ENCODE measurements around the gene CPPED1.
"Not testable (repeated sequence)": the region's sequence is repeated elsewhere in the genome, so short reads cannot be mapped to it uniquely, and the experiment has no call there.

CPPED1 gene

DNA sequence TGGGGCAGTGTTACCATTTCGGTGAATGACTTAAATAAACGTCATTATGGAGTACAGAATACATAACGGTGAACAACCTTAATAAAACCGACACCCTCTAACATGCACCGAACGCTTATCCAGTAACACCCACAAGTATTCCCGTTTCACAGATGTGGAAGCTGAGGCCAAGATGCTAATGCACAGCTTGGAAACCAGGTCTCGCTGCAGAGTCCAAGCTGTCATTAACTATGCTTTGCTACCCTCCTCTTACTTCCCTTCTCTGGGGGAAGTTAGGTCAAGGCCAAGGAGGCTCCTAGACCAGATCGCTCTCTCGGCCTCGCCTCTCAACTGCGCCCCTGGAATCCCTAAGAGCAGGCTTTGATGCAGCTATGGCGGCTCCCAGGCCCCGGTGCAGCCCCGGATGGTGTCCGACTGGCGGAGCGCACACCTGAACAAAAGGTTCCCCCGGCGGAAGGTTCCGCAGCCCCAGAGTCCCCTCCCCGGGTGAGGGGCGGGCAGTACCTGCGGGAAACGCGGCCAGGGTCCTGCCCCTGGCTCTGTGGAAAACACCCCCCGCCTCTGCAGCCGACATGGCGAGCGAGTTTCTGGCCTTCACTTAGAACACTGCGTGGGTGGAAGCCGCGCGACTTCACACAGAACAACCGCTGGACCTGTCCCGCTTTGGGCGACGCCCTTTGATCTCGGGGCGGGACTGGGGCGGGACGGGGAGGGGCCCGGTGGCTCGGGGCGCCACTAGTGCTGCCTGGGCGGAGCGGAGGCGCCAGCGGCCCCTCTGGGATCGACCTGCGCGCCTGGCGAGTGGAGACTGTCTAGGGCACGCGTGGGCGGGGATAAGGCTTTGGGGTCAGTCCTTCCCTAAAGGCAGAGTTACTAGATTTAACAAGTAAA is at the start of gene CPPED1:
CPPED1 (minus strand) TSS at position 685 of the 891 bp plus-strand sequence; CDS start at position 574, 111 bp downstream.
- DNase-seq: peak; percentile 95

DNA sequence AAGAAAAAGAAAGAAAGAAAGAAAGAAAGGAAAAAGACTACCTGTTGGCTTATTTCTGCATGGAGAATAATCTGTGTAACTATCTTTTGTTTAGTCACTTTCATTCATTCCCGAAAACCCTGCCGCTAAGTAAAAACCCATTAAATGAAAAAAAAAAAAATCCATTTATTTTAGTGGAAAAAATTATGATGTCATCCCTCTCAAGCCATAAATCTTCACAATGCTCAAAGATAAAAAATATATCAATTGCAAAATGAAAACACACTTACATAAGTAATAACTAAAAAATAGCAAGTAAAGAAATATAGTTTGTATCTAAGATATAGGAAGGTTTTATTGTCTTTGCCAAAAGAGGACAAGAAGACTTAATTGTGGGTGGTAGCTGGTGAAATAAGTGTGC is 46.5 kb upstream of the CPPED1 start:
- no peak for DNase-seq

GRCh38 chr16:12846592-12846991 is 42.9 kb upstream of the CPPED1 start:
- no peak for DNase-seq

- DNase-seq: no peak
Measured at GRCh38 chr16:12845282-12845681, 41.6 kb upstream of the CPPED1 start.

DNA sequence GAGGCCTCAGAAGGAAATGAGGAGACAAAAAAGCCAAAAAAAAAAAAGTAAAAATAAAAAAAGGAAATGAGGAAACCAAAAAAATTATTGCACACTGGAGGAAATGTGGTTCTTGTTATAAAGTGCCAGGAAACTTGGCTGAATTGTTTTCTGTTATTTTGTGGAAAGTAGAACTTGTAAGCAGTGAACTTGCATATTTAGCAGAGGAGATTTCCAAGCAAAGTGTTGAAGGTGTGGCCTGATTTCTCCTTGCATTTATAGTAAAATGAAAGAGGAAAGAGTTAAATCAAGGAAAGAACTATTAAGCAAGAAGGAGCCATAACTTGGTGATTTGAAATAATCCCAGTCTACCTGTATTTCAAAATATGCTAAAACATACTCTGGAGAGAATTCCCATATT is 34.1 kb upstream of the CPPED1 start:
- no peak for DNase-seq

- no peak for DNase-seq
Measured at GRCh38 chr16:12837291-12837690, 33.6 kb upstream of the CPPED1 start.

DNA sequence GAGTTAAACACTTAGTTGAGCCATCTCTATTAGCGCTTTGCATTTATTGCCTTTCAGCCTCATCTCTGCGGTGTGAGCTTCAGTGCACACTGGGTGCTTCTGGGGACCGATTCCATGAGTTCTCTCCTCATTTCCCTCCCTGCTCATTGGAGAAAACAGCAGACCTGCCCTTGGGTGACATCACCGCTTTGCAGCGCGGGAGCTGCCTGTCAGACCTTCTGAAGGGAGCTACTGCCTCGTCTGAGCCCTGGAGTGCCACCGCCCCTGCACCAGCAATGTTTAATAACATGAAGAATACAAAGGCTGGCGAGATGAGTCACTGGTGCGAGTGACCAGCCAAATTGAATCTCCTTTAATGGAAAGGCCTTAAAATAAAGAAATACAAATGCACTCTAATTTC is 30.2 kb upstream of the CPPED1 start:
- no peak for DNase-seq

GRCh38 chr16:12829096-12829888 is 25.6 kb upstream of the CPPED1 start:
- no peak for DNase-seq

DNA sequence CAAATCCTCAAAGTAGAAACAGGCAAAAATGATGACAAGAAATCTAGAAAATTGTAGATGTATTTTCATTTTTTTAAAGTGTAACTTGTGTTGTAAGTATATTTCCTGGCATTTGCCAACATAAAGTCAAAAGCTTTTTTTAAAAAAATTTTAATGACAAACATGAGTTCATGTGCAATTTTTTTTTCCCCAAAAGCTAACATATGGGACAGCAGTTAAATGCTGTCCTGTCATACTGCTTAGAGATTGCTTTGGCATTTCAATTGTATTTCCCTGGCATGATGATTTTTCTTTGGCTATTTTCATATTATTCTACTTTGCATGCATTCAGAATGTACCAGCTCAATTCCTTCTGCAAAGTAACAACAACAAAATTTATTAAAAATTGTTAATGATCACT is 24.5 kb upstream of the CPPED1 start:
- no peak for DNase-seq

DNA sequence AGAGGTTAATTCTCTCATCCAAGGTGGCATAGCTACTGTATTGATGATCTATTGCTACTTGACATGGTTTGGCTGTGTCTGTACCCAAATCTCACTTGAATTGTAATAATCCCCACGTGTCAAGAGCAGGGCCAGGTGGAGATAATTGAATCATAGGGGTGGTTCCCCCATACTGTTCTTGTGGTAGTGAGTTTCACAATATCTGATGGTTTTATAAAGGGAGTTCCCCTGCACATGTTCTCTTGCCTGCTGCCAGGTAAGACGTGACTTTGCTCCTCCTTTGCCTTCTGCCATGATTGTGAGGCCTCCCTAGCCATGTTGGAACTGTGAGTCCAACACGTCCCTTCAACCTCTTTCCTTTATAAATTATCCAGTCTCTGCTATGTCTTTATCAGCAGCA is 22.9 kb upstream of the CPPED1 start:
- no peak for DNase-seq

GRCh38 chr16:12819126-12820117 is 15.7 kb upstream of the CPPED1 start:
- peak; percentile 4 for DNase-seq

GRCh38 chr16:12818326-12818725 is 14.6 kb upstream of the CPPED1 start:
- no peak for DNase-seq

DNA sequence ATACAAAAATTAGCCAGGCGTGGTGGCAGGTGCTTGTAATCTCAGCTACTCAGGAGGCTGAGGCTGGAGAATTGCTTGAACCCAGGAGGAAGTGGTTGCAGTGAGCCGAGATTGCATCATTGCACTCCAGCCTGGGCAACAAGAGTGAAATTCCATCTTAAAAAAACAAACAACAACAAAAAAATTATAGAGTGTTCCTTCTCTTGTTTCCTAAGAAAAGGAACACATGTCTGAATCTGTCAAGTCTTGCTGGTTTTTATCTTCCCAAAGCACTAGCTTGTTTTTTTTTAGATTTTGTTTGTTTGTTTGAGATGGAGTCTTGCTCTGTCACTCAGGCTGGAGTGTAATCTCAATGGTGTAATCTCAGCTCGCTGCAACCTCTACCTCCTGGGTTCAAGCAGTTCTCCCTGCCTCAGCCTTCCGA is 13.1 kb upstream of the CPPED1 start:
- DNase-seq: not testable (repeated sequence)

- DNase-seq: no peak
Measured at GRCh38 chr16:12815361-12815760, 11.7 kb upstream of the CPPED1 start.

- DNase-seq: not testable (repeated sequence)
Measured at GRCh38 chr16:12813734-12814133, 10.0 kb upstream of the CPPED1 start.

GRCh38 chr16:12813321-12813720 is 9.6 kb upstream of the CPPED1 start:
- DNase-seq: not testable (repeated sequence)

DNA sequence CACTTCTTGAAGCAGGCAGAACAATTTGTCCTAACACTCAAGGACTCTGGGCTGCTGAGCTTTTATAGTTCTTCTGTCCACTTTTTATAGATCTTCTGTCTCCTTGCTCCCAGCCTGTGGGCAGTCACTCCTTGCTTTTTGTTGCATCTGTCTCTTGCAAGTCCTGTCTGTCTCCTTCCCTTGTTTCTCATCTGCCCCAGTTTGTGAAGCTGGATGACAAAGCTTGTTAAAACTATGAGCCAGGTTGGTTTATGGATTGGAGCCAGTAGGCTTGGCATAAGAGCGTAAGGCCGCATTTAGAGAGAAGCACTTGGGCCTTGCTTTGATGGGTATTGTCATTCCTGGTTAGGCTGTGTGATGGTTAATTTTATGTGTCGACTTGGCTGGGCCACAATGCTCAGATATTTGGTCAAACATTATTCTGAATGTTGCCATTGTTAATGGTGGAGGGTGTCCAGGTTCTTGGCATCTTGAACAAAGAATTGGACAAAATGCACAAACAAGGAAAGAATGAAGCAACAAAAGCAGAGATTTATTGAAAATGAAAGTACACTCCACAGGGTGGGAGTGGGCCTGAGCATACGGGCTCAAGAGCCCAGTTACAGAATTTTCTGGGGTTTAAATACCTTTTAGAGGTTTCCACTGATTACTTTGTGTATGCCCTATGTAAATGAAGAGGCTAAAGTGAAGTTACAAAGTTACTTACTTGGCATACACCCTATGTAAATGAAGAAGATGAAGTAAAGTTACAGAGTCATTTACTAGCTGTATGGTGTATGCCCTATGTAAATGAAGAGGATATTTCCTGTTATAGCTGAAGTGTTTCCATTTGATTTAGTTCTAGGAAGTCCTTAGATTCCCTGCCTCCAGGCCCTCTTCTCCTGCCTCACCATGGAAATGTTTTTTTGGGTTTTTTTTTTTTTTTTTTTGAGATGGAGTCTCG is 8.0 kb upstream of the CPPED1 start:
- DNase-seq: no peak

DNA sequence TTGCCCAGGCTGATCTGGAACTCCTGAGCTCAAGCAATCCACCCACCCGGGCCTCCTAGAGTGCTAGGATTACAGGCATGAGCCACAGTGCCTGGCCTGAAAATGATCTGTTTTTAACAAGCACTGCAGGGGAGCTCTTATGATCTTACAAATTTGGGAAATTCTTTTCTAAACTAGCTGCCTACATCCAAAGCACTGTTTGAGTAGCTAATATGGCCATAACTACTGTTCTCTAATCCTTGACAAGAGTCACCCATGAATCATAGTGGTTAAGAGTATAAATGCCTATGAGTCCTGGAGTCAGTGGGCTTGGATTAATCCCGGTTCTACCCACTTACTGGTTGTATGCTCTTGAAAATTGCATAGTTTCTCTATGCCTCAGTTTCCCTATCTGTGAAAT is 1.4 kb upstream of the CPPED1 start:
- no peak for DNase-seq

DNA sequence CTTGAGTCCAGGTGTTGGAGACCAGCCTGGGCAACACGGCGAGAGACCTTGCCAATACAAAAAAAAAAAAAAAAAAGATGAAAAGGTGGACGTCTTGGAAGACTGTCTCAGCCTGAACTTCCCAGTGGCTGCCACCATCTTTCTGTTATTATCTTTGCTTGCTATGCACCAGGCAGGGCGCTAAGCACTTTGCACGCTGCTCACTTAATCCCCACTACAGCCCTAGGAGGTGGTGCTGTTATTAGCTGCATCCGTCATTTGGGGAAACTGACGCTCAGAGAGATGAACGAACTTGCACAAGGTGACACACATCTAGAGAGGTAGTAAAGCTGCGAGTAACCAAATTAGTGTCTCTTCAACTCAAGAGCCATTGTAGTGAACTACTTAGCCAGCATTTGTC is 708 bp upstream of the CPPED1 start:
- no peak for DNase-seq

DNA sequence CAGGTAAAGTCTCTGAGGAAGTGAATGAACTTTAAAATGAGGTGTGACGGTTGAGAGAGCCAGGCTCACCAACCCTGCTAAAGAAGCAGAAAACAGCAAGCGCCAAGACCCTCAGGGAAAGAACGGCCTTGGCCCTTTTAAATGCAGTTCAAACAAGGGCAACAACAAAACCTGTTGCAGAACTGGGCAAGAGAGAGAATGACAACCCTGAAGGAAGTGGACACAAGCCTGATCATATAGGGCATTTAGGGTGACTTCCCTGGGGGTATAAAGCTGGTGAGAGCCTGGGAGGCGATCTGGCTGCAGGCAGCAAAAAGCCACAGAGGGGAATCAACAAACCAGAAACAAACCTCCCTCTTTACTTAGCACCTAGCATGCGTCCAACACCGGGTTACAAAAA is 1.0 kb downstream of the CPPED1 start:
- DNase-seq: no peak

DNA sequence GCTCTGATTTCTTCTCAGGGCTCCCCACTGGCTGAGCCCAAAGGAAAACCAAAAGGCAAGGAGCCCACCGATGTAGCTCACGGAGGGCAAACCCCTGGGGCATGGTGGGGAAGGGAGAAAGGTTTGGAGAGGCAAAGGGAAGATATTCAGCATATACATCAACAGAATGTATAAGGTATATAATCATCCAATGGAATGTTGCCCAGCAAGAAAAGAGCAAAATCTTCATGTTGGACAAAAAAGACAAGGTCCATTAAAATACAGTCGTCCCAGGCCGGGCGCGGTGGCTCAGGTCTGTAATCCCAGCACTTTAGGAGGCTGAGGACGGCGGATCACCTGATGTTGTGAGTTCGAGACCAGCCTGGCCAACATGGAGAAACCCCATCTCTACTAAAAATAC is 1.6 kb downstream of the CPPED1 start:
- DNase-seq: no peak

Data from T1000 (cell line).